Body of pancreas (tissue), 4 donors: ENCODE results near the gene CDH4.

ENCODE experiments used
- POLR2A ChIP-seq, 3 donors: fragments of 450-650 bp; IDR thresholded peaks; one replicate each; pipeline ENCODE4 v1.6.1; 2016; ENCODE audit warnings: antibody characterized with exemption in 3 of 3, mild to moderate bottlenecking in 2 of 3
- TF ChIP-seq, protein P1 (sequence below), 7 experiments: fragments of 450-650 bp in 4 of 7; fragments of 200-600 bp in 3 of 7; sonication (generic) in 3 of 7; IDR thresholded peaks; one replicate each; pipeline ENCODE4 v1.5.1; 2016 to 2019; ENCODE audit warnings: antibody characterized with exemption in 7 of 7

DNA sequence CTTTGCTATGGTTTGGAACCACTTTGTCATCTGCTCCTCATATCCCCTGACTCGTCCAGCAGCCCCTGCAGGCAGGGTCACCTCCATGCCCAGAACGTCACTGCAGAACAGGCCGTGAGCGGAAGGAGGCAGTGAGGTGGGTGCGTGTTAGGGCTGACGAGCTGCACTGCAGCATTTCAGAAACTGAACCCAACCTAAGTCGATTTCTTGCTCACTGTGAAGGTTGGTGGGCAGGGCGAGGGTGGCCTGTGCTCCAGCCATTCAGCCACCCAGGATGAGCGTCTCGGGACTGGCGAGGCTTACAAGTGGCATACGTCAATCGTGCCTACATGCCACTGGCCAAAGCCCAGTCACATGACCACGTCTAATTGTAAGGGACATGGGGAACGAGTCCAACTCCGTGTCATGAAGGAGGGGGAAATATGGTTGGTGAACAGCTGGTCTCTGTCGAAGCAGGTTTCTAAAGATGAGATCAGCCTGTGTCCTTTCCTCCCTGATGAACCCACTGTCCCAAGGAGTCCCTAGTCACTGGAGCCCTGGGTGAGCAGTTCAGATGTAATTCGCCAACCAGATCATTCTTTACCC lies 524.5 kb downstream of the CDH4 start:
- no peak for TF ChIP-seq POLR2A (IDR thresholded peaks at IDR 0.05)
- TF ChIP-seq, protein P1, sequence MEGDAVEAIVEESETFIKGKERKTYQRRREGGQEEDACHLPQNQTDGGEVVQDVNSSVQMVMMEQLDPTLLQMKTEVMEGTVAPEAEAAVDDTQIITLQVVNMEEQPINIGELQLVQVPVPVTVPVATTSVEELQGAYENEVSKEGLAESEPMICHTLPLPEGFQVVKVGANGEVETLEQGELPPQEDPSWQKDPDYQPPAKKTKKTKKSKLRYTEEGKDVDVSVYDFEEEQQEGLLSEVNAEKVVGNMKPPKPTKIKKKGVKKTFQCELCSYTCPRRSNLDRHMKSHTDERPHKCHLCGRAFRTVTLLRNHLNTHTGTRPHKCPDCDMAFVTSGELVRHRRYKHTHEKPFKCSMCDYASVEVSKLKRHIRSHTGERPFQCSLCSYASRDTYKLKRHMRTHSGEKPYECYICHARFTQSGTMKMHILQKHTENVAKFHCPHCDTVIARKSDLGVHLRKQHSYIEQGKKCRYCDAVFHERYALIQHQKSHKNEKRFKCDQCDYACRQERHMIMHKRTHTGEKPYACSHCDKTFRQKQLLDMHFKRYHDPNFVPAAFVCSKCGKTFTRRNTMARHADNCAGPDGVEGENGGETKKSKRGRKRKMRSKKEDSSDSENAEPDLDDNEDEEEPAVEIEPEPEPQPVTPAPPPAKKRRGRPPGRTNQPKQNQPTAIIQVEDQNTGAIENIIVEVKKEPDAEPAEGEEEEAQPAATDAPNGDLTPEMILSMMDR (IDR thresholded peaks at IDR 0.05): no peak
